Measurements from ENCODE around the gene ITM2C.

The ITM2C gene

GRCh38 chr2:230890646-230891045 is 25.9 kb downstream of the ITM2C start:
- no peak overlapping the region for H2BK15ac ChIP-seq (ENCODE audit: low read depth, poor library complexity, severe bottlenecking)
- H3K14ac ChIP-seq (ENCODE audit: low read length in 2 of 2), result no peak overlapping the region
- H2BK12ac ChIP-seq (ENCODE audit: low read length in 2 of 2), result no peak overlapping the region
- H2BK120ac ChIP-seq (ENCODE audit: low read depth, low read length), result no peak overlapping the region
- H3K27ac ChIP-seq (ENCODE audit: low read length, poor library complexity, severe bottlenecking), result no peak overlapping the region
- H3K4me3 ChIP-seq (ENCODE audit: insufficient read depth in 1 of 2, low read depth in 1 of 2, low read length in 2 of 2), result no peak overlapping the region
- no peak overlapping the region for H3K23ac ChIP-seq (ENCODE audit: low read length in 2 of 2)
- H2AK5ac ChIP-seq (ENCODE audit: low read length, severe bottlenecking), result no peak overlapping the region
- no peaks in the 10 kb centered on the region for H3K36me3 ChIP-seq (ENCODE audit: control insufficient read depth in 1 of 2, insufficient read depth in 2 of 2, low read depth in 1 of 2, low read length in 2 of 2)
- no peaks in the 10 kb centered on the region for H3K79me1 ChIP-seq (replicated peaks; ENCODE audit: low read length, poor library complexity, severe bottlenecking)
- no peak overlapping the region for H2AFZ ChIP-seq (ENCODE audit: low read depth, low read length)
- peaks cover 10% of the 10 kb centered on the region for H3K4me1 ChIP-seq (ENCODE audit: control insufficient read depth, insufficient read depth, low read depth, low read length)
- no peak for DNase-seq
- no peak overlapping the region for H4K91ac ChIP-seq (ENCODE audit: low read length)
- H3K18ac ChIP-seq (ENCODE audit: low read depth in 1 of 2, low read length in 2 of 2), result no peak overlapping the region
- H3K4ac ChIP-seq (ENCODE audit: low read depth in 1 of 2, low read length in 2 of 2), result no peak overlapping the region
- 84% methylated on average over 4 of the region's 4 CpGs for WGBS
- peaks cover 11 to 64% of the 10 kb centered on the region in 2 experiments for H3K27me3 ChIP-seq (ENCODE audit: control insufficient read depth in 1 of 2, insufficient read depth in 1 of 2, low read length in 2 of 2)
- H3K9me3 ChIP-seq (ENCODE audit: control insufficient read depth, low read length), result peaks cover 6% of the 10 kb centered on the region
- no peak overlapping the region for H3K9ac ChIP-seq (ENCODE audit: low read length)
- no peak overlapping the region for H2BK5ac ChIP-seq (ENCODE audit: low read depth, low read length, poor library complexity, severe bottlenecking)
- H3K4me2 ChIP-seq (ENCODE audit: low read length, poor library complexity, severe bottlenecking), result no peak overlapping the region
- H4K8ac ChIP-seq (ENCODE audit: low read length), result no peak overlapping the region

GRCh38 chr2:230891064-230891463 is 26.3 kb downstream of the ITM2C start:
- Histone ChIP-seq H3K4me1 (ENCODE audit: control insufficient read depth, insufficient read depth, low read depth, low read length) (peaks cover 5% of the 10 kb centered on the region), H3K36me3 (ENCODE audit: control insufficient read depth in 1 of 2, insufficient read depth in 2 of 2, low read depth in 1 of 2, low read length in 2 of 2) (no peaks in the 10 kb centered on the region), H3K4me3 (ENCODE audit: insufficient read depth in 1 of 2, low read depth in 1 of 2, low read length in 2 of 2) (no peak overlapping the region), H3K14ac (ENCODE audit: low read length in 2 of 2) (no peak overlapping the region), H3K4me2 (ENCODE audit: low read length, poor library complexity, severe bottlenecking) (no peak overlapping the region), H2BK15ac (ENCODE audit: low read depth, poor library complexity, severe bottlenecking) (no peak overlapping the region), H3K4ac (ENCODE audit: low read depth in 1 of 2, low read length in 2 of 2) (no peak overlapping the region), H2BK12ac (ENCODE audit: low read length in 2 of 2) (no peak overlapping the region), H2AK5ac (ENCODE audit: low read length, severe bottlenecking) (no peak overlapping the region), H3K9ac (ENCODE audit: low read length) (no peak overlapping the region), H2AFZ (ENCODE audit: low read depth, low read length) (no peak overlapping the region), H3K79me1 (replicated peaks; ENCODE audit: low read length, poor library complexity, severe bottlenecking) (no peaks in the 10 kb centered on the region), H3K27me3 (ENCODE audit: control insufficient read depth in 1 of 2, insufficient read depth in 1 of 2, low read length in 2 of 2) (peaks cover 15 to 68% of the 10 kb centered on the region in 2 experiments), H3K18ac (ENCODE audit: low read depth in 1 of 2, low read length in 2 of 2) (no peak overlapping the region), H2BK5ac (ENCODE audit: low read depth, low read length, poor library complexity, severe bottlenecking) (no peak overlapping the region), H4K91ac (ENCODE audit: low read length) (no peak overlapping the region), H3K27ac (ENCODE audit: low read length, poor library complexity, severe bottlenecking) (no peak overlapping the region), H3K23ac (ENCODE audit: low read length in 2 of 2) (no peak overlapping the region), H3K9me3 (ENCODE audit: control insufficient read depth, low read length) (peaks cover 6% of the 10 kb centered on the region), H2BK120ac (ENCODE audit: low read depth, low read length) (no peak overlapping the region), H4K8ac (ENCODE audit: low read length) (no peak overlapping the region)
- WGBS, result 11% methylated on average over 2 of the region's 5 CpGs
- DNase-seq, result peak; percentile 41

GRCh38 chr2:230891509-230891908 is 26.8 kb downstream of the ITM2C start:
- H3K9me3 ChIP-seq (ENCODE audit: control insufficient read depth, low read length), result peaks cover 6% of the 10 kb centered on the region
- no peak for DNase-seq
- H3K14ac ChIP-seq (ENCODE audit: low read length in 2 of 2), result no peak overlapping the region
- no peak overlapping the region for H2BK15ac ChIP-seq (ENCODE audit: low read depth, poor library complexity, severe bottlenecking)
- H2AFZ ChIP-seq (ENCODE audit: low read depth, low read length), result no peak overlapping the region
- H3K9ac ChIP-seq (ENCODE audit: low read length), result no peak overlapping the region
- 82% methylated on average over 6 of the region's 6 CpGs for WGBS
- H3K23ac ChIP-seq (ENCODE audit: low read length in 2 of 2), result no peak overlapping the region
- no peak overlapping the region for H2BK12ac ChIP-seq (ENCODE audit: low read length in 2 of 2)
- H4K91ac ChIP-seq (ENCODE audit: low read length), result no peak overlapping the region
- H2BK5ac ChIP-seq (ENCODE audit: low read depth, low read length, poor library complexity, severe bottlenecking), result no peak overlapping the region
- no peaks in the 10 kb centered on the region for H3K79me1 ChIP-seq (replicated peaks; ENCODE audit: low read length, poor library complexity, severe bottlenecking)
- H3K36me3 ChIP-seq (ENCODE audit: control insufficient read depth in 1 of 2, insufficient read depth in 2 of 2, low read depth in 1 of 2, low read length in 2 of 2), result no peaks in the 10 kb centered on the region
- no peak overlapping the region for H3K4me2 ChIP-seq (ENCODE audit: low read length, poor library complexity, severe bottlenecking)
- H3K4me1 ChIP-seq (ENCODE audit: control insufficient read depth, insufficient read depth, low read depth, low read length), result peaks cover 5% of the 10 kb centered on the region
- H3K4ac ChIP-seq (ENCODE audit: low read depth in 1 of 2, low read length in 2 of 2), result no peak overlapping the region
- H3K4me3 ChIP-seq (ENCODE audit: insufficient read depth in 1 of 2, low read depth in 1 of 2, low read length in 2 of 2), result no peak overlapping the region
- H4K8ac ChIP-seq (ENCODE audit: low read length), result no peak overlapping the region
- H3K27ac ChIP-seq (ENCODE audit: low read length, poor library complexity, severe bottlenecking), result no peak overlapping the region
- peaks cover 19 to 73% of the 10 kb centered on the region in 2 experiments for H3K27me3 ChIP-seq (ENCODE audit: control insufficient read depth in 1 of 2, insufficient read depth in 1 of 2, low read length in 2 of 2)
- no peak overlapping the region for H2BK120ac ChIP-seq (ENCODE audit: low read depth, low read length)
- H2AK5ac ChIP-seq (ENCODE audit: low read length, severe bottlenecking), result no peak overlapping the region
- H3K18ac ChIP-seq (ENCODE audit: low read depth in 1 of 2, low read length in 2 of 2), result no peak overlapping the region

- Histone ChIP-seq H3K18ac (ENCODE audit: low read depth in 1 of 2, low read length in 2 of 2) (no peak overlapping the region), H3K4me1 (ENCODE audit: control insufficient read depth, insufficient read depth, low read depth, low read length) (peaks cover 5% of the 10 kb centered on the region), H3K4me3 (ENCODE audit: insufficient read depth in 1 of 2, low read depth in 1 of 2, low read length in 2 of 2) (no peak overlapping the region), H3K9ac (ENCODE audit: low read length) (no peak overlapping the region), H3K4me2 (ENCODE audit: low read length, poor library complexity, severe bottlenecking) (no peak overlapping the region), H2BK15ac (ENCODE audit: low read depth, poor library complexity, severe bottlenecking) (no peak overlapping the region), H3K27me3 (ENCODE audit: control insufficient read depth in 1 of 2, insufficient read depth in 1 of 2, low read length in 2 of 2) (peaks cover 31 to 87% of the 10 kb centered on the region in 2 experiments), H3K14ac (ENCODE audit: low read length in 2 of 2) (no peak overlapping the region), H3K36me3 (ENCODE audit: control insufficient read depth in 1 of 2, insufficient read depth in 2 of 2, low read depth in 1 of 2, low read length in 2 of 2) (no peaks in the 10 kb centered on the region), H3K9me3 (ENCODE audit: control insufficient read depth, low read length) (peaks cover 6% of the 10 kb centered on the region), H2AFZ (ENCODE audit: low read depth, low read length) (no peak overlapping the region), H4K8ac (ENCODE audit: low read length) (no peak overlapping the region), H3K27ac (ENCODE audit: low read length, poor library complexity, severe bottlenecking) (no peak overlapping the region), H2AK5ac (ENCODE audit: low read length, severe bottlenecking) (no peak overlapping the region), H4K91ac (ENCODE audit: low read length) (no peak overlapping the region), H3K79me1 (replicated peaks; ENCODE audit: low read length, poor library complexity, severe bottlenecking) (no peaks in the 10 kb centered on the region), H2BK5ac (ENCODE audit: low read depth, low read length, poor library complexity, severe bottlenecking) (no peak overlapping the region), H3K4ac (ENCODE audit: low read depth in 1 of 2, low read length in 2 of 2) (no peak overlapping the region), H3K23ac (ENCODE audit: low read length in 2 of 2) (no peak overlapping the region), H2BK12ac (ENCODE audit: low read length in 2 of 2) (no peak overlapping the region), H2BK120ac (ENCODE audit: low read depth, low read length) (no peak overlapping the region)
- 29% methylated on average over 6 of the region's 6 CpGs for WGBS
- no peak for DNase-seq
Observed at GRCh38 chr2:230893338-230893737, 28.6 kb downstream of the ITM2C start.

All from mesenchymal stem cell (in vitro differentiated cells and primary cell).